Transverse colon (tissue), 4 donors: ENCODE data around the gene ELAVL2. TPM values are rescaled to one million over a fixed set of nuclear protein-coding genes. Genes with fewer than 3 reads are reported as not detected.

Source experiments
- DNase-seq: peaks from one replicate; pipeline ENCODE4 v3.0.0-alpha.2; 2019
- H3K27ac ChIP-seq, 4 donors: fragments of 200-600 bp; sonication (generic); 2 replicates each; pipeline ENCODE4 v1.5.1; 2016 to 2018; ENCODE audit warnings: inconsistent platforms in 4 of 4
- H3K27me3 ChIP-seq: fragments of 200-600 bp; sonication (generic); 2 replicates; pipeline ENCODE4 v1.5.1; 2017; ENCODE audit warnings: inconsistent platforms
- H3K36me3 ChIP-seq, 4 donors: fragments of 200-600 bp; sonication (generic); 2 replicates each; pipeline ENCODE4 v1.5.1; 2017 to 2019; ENCODE audit warnings: inconsistent platforms in 4 of 4
- H3K4me1 ChIP-seq, 4 donors: fragments of 200-600 bp; sonication (generic); 2 replicates each; pipeline ENCODE4 v1.5.1; 2017 to 2020; ENCODE audit warnings: inconsistent platforms in 4 of 4
- H3K4me3 ChIP-seq, 4 donors: fragments of 200-600 bp; sonication (generic); 1 replicate in 1 of 4; 2 replicates in 3 of 4; pipeline versions ENCODE4 v1.5.1 to v1.6.1; 2017 to 2019; ENCODE audit warnings: inconsistent platforms in 4 of 4
- H3K9me3 ChIP-seq, 2 donors: fragments of 200-600 bp; sonication (generic); 2 replicates each; pipeline ENCODE4 v1.5.1; 2017 to 2019; ENCODE audit warnings: inconsistent platforms in 2 of 2
- EP300 ChIP-seq: sonication (generic); formaldehyde crosslinking; IDR thresholded peaks from one replicate; pipeline ENCODE4 v1.6.1; 2017; ENCODE audit warnings: antibody characterized with exemption, low read depth
- POLR2A ChIP-seq: fragments of 450-650 bp; IDR thresholded peaks from one replicate; pipeline ENCODE4 v1.6.1; 2016; ENCODE audit warnings: antibody characterized with exemption, mild to moderate bottlenecking, moderate library complexity
- POLR2AphosphoS5 ChIP-seq, 3 donors: sonication (generic); formaldehyde crosslinking; IDR thresholded peaks; one replicate each; pipeline ENCODE4 v1.6.1; 2016; ENCODE audit warnings: antibody characterized with exemption in 3 of 3
- WGBS, 2 donors: methylation state at CpG; one replicate each; pipeline ENCODE4 v1.1.5; 2018; ENCODE audit warnings: low coverage in 1 of 2; 5-methylcytosine and 5-hydroxymethylcytosine counted together
- in situ Hi-C, 4 donors: fragments of 200-750 bp; cut with MboI; loops; one replicate each; pipeline versions ENCODE4 v1.15.0 to v1.15.1; 2017; ENCODE audit warnings: low sequenced_read_pairs in 3 of 4, low pct_ligation_motif_present in 1 of 4, low pct_unique_long_range_greater_than_20kb in 1 of 4
- intact Hi-C: fragments of 100-400 bp; cut with DNase I; formaldehyde crosslinking; loops from one replicate; pipeline ENCODE4 v1.15.1; 2023; ENCODE audit warnings: low total_unique reads
- total RNA-seq, 4 donors: library from RNA; depleted of rRNA; stranded (reverse); fragments of >200 nt; gene quantifications; one replicate each; pipeline ENCODE4 v1.1.0, GENCODE V29; 2016
- TF ChIP-seq, protein P1 (sequence below), 5 experiments: fragments of 200-600 bp in 3 of 5; fragments of 450-650 bp in 2 of 5; sonication (generic) in 3 of 5; IDR thresholded peaks; 1 replicate in 2 of 5; 2 replicates in 3 of 5; pipeline ENCODE4 v1.5.1; 2016 to 2017; ENCODE audit warnings: antibody characterized with exemption in 5 of 5, inconsistent platforms in 3 of 5, mild to moderate bottlenecking in 2 of 5, moderate library complexity in 1 of 5

The ELAVL2 gene
- total RNA-seq, 4 donors from 2014 or later: 0.41 to 2.2 (median 0.60) TPM; not detected in 1

DNA sequence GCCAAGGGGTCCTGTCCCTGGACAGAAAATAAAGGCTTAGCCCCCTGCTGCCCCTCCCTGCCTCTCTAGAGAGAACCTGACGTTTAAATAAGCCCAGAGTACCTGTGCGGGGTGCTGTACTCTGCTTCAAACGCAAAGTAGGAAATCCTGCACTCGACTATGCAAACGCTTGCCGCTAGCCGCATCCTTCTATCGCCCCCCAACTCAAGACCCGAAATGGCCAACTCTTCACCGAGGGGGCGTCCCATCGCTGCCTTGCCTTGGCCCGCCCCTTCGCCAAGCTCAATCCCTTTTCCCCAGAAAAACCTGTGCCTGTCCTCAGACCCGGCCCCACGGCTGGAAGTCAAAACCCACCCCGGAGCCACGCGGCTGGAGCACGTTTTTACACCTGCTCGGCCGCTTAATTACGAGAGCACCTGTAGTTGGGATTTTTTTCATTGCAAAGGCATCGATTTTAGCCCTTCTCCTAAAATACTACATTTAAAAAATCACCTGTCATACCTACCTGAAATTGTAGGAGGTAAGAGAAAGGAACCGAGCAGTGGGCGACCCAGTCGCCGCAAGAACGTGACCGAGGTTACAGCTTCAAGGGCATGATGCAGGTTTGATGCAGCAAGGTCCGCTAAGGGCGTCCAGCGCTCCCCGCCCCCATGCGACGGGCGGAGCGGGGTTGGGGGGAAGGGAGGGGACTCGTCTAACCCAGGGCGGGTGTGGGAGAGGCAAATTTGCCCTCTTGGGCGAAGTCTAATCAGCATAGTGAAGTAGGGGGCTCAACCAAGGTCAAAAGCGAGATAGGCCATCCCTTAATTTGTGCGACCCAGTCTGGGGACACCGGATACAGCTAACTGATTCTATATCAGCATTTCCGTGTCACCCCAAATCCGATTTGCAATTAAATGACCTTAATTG, 3.5 kb downstream of the ELAVL2 start:
- Histone ChIP-seq H3K27me3 (peaks cover 86% of the 10 kb centered on the region), H3K4me1 (peaks cover 0 to 39% (median 30%) of the 10 kb centered on the region in 4 donors), H3K4me3 (peak overlapping the region in 2 of 4 donors; percentile 53), H3K36me3 (no peaks in the 10 kb centered on the region), H3K9me3 (no peaks in the 10 kb centered on the region), H3K27ac (no peak overlapping the region)
- intact Hi-C loops: no loop called here
- no peak for DNase-seq
- TF ChIP-seq EP300 (no peak), POLR2AphosphoS5 (IDR thresholded peaks at IDR 0.05) (no peak), POLR2A (no peak)
- TF ChIP-seq, protein P1, sequence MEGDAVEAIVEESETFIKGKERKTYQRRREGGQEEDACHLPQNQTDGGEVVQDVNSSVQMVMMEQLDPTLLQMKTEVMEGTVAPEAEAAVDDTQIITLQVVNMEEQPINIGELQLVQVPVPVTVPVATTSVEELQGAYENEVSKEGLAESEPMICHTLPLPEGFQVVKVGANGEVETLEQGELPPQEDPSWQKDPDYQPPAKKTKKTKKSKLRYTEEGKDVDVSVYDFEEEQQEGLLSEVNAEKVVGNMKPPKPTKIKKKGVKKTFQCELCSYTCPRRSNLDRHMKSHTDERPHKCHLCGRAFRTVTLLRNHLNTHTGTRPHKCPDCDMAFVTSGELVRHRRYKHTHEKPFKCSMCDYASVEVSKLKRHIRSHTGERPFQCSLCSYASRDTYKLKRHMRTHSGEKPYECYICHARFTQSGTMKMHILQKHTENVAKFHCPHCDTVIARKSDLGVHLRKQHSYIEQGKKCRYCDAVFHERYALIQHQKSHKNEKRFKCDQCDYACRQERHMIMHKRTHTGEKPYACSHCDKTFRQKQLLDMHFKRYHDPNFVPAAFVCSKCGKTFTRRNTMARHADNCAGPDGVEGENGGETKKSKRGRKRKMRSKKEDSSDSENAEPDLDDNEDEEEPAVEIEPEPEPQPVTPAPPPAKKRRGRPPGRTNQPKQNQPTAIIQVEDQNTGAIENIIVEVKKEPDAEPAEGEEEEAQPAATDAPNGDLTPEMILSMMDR (IDR thresholded peaks at IDR 0.05): no peak
- WGBS, 2 donors: 22% methylated on average over 46 of the region's 46 CpGs; no CpG with 5 or more reads in 1 of the 2 donors
- in situ Hi-C loops: no loop called here

DNA sequence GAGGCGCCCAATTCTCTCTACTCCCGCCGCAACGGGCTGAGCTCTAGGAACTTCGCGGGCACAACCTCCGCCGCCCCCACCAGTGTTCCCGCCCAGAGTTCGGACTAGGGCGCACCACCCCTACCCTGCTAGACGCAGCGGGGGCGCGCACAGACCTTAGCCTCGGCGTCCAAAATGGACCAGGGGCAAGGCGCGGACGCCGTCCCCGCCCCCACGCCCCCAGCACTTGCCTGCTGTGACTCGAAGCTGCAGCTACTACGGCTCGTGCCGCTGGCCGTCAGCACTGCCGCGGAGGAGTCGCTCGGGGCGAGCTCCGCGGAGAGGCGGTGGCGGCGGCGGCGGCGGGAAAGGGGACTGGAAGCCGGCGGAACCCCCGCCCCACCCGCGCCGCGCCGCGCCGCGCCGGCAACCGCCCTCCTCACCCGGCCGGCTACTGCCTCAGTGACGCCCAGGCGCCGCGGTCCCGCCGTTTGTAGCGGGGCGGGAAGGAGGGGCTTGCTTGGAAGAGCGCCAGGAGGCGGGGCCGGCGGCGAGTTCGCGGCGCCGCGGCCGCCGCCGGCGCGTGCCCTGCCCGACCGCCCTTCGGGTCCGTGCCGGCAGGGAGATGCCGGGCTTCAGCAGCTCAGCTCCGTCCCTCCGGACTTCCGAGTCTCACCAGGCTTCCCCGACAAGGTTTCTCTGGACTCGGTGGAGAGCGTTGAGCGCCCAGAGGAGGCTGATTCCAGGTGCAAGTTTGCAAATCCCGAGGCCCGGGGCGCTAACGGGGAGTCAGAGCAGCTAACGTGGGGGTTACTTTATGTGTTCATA, 4.5 kb downstream of the ELAVL2 start:
- DNase-seq: peak; percentile 26
- Histone ChIP-seq H3K9me3 (no peaks in the 10 kb centered on the region), H3K4me3 (peak overlapping the region in 3 of 4 donors; percentile 35 to 53 (median 53)), H3K27me3 (peaks cover 76% of the 10 kb centered on the region), H3K4me1 (peaks cover 0 to 39% (median 30%) of the 10 kb centered on the region in 4 donors), H3K36me3 (no peaks in the 10 kb centered on the region), H3K27ac (peak overlapping the region in 1 of 4 donors; percentile 29)
- TF ChIP-seq, protein P1 (IDR thresholded peaks at IDR 0.05): no peak
- TF ChIP-seq POLR2A: no peak
- no peak for TF ChIP-seq EP300
- no peak for TF ChIP-seq POLR2AphosphoS5 (IDR thresholded peaks at IDR 0.05)
- in situ Hi-C loops: no loop called here
- intact Hi-C loops: no loop called here
- WGBS, 2 donors: 0 to 7% methylated on average over 4 to 43 of the region's 97 CpGs

DNA sequence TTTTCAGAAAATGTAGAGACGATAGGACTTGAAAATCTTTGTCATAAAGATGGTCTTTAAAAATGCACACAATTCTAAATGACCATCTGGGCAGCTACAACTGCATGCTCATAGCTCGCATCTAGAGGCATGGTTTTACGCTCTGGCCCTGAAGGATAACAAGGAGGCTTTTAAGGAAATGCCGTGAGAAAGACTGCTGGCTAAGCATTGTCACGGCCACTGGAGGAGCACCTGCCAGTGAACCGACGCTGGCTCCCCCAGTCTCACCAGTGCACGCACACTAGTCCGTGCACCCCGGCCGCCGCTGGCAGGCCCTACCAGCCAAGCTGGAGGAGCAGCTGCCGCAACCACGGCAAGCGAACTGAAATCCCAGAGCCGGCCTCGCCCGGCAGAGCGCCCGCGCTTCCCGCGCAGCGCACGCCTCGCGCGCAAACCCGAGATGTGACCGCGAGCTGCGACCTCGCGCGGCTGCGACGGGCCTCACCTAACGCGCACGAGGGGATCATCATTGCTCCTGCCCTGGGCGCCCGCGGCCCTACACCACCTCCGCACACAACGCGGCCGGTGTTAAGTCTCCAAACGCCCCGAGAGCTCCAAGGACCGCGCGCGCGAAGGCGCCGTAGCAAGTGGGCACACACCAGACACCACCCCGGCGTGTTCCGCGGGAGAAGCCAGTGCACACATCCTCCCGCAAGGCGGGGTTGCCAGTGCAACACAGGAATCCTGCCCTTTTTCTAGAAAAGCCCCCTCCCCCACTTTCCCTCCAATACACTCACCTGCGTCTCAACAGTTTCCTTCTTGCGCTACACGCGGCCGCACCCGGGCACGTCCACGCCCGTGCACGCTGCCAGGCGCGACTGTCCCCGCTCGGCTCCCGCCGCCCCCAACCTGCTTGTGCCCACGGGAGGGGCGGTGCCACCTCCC, 5.3 kb downstream of the ELAVL2 start:
- Histone ChIP-seq H3K4me1 (peaks cover 0 to 32% (median 30%) of the 10 kb centered on the region in 4 donors), H3K4me3 (peak overlapping the region in 3 of 4 donors; percentile 35 to 53 (median 53)), H3K27me3 (peaks cover 68% of the 10 kb centered on the region), H3K36me3 (no peaks in the 10 kb centered on the region), H3K27ac (peak overlapping the region in 1 of 4 donors; percentile 29), H3K9me3 (no peaks in the 10 kb centered on the region)
- in situ Hi-C loops: no loop called here
- DNase-seq: no peak
- WGBS, 2 donors: 6 to 40% methylated on average over 1 to 69 of the region's 80 CpGs
- intact Hi-C loops: no loop called here
- no peak for TF ChIP-seq EP300
- no peak for TF ChIP-seq POLR2AphosphoS5 (IDR thresholded peaks at IDR 0.05)
- TF ChIP-seq, protein P1 (IDR thresholded peaks at IDR 0.05): no peak
- no peak for TF ChIP-seq POLR2A
